GM12878 (cell line): ENCODE measurements around the gene HMOX1. TPM values are rescaled to one million over a fixed set of nuclear protein-coding genes. Genes with fewer than 3 reads are reported as not detected.

Source experiments
- ATAC-seq: fragments of 200-7000 bp; cut with Tn5 transposase; 3 replicates; pipeline ENCODE4 v1.9.1; 2020; ENCODE audit warnings: mild to moderate bottlenecking, moderate library complexity
- BruUV-seq: library from RNA; stranded (reverse); fragments of 400-500 nt; replicated peaks from 2 replicates; lab custom pipeline; 2021; lab: Mats Ljungman, UMichigan
- CTCF ChIA-PET: fragments of 300-600 bp; sonication (Branson Sonifier 250); formaldehyde crosslinking; extraction: SDS; loops from one replicate; lab custom pipeline; 2021; ENCODE audit warnings: inconsistent platforms; lab: Yijun Ruan, JAX
- POLR2A ChIA-PET: fragments of 350-600 bp; formaldehyde crosslinking; extraction: SDS; loops from one replicate; lab custom pipeline; 2021; ENCODE audit warnings: inconsistent platforms; lab: Charles Lee
- RAD21 ChIA-PET: fragments of 300-600 bp; sonication (Branson Sonifier 250); formaldehyde crosslinking; loops from one replicate; lab custom pipeline; 2023; ENCODE audit warnings: antibody characterized with exemption; ENCODE audit not compliant: unreplicated experiment; lab: Charles Lee
- SMC1A ChIA-PET: fragments of 300-600 bp; sonication (Branson Sonifier 250); formaldehyde crosslinking; loops from one replicate; lab custom pipeline; 2023; ENCODE audit not compliant: unreplicated experiment, uncharacterized antibody; lab: Charles Lee
- DNase-seq: peaks from one replicate; pipeline ENCODE4 v3.0.0-alpha.2; 2011; ENCODE audit warnings: low read depth, low spot score
- FAIRE-seq: peaks from 3 replicates; lab custom pipeline; 2011; peaks lifted over from hg19 to GRCh38; lab: Jason Lieb, UNC
- H2AFZ ChIP-seq: 2 replicates; pipeline ENCODE4 v1.6.0; 2011; ENCODE audit warnings: low read depth, low read length, control low read depth; ENCODE audit not compliant: control insufficient read depth
- H3K27ac ChIP-seq: 2 replicates; pipeline ENCODE4 v1.5.1; 2011; ENCODE audit warnings: control low read depth; ENCODE audit not compliant: control insufficient read depth, insufficient read depth
- H3K27me3 ChIP-seq, 2 experiments: replicated peaks in 1 of 2; 2 replicates each; pipeline versions ENCODE4 v1.6.0 to v1.6.1; 2011; ENCODE audit warnings: low read length in 1 of 2; ENCODE audit not compliant: control insufficient read depth in 2 of 2, insufficient read depth in 2 of 2
- H3K36me3 ChIP-seq, 2 experiments: 2 replicates each; pipeline ENCODE4 v1.5.1; 2011; ENCODE audit warnings: low read length in 1 of 2; ENCODE audit not compliant: control insufficient read depth in 2 of 2, insufficient read depth in 2 of 2
- H3K4me1 ChIP-seq: 2 replicates; pipeline ENCODE4 v1.6.1; 2011; ENCODE audit warnings: mild to moderate bottlenecking, low read length, moderate library complexity, mixed read lengths; ENCODE audit not compliant: control insufficient read depth, insufficient read depth
- H3K4me2 ChIP-seq: 2 replicates; pipeline ENCODE4 v1.6.0; 2011; ENCODE audit warnings: control low read depth; ENCODE audit not compliant: control insufficient read depth, insufficient read depth
- H3K4me3 ChIP-seq: fragments of 200-600 bp; sonication (generic); 2 replicates; pipeline ENCODE4 v1.5.1; 2016
- H3K79me2 ChIP-seq: 2 replicates; pipeline ENCODE4 v1.6.0; 2011; ENCODE audit warnings: low read length; ENCODE audit not compliant: control insufficient read depth, insufficient read depth
- H3K9ac ChIP-seq: 2 replicates; pipeline ENCODE4 v1.8.0; 2011; ENCODE audit warnings: low read length, control low read depth, mixed read lengths; ENCODE audit not compliant: control insufficient read depth, insufficient read depth
- H3K9me3 ChIP-seq: replicated peaks from 3 replicates; pipeline ENCODE4 v1.5.1; 2011; ENCODE audit warnings: mild to moderate bottlenecking, low read length; ENCODE audit not compliant: control insufficient read depth, insufficient read depth
- H4K20me1 ChIP-seq: 2 replicates; pipeline ENCODE4 v1.6.0; 2011; ENCODE audit not compliant: control insufficient read depth, insufficient read depth
- ATF2 ChIP-seq: IDR thresholded peaks from 2 replicates; pipeline ENCODE4 v1.6.1; 2012; ENCODE audit warnings: low read length, inconsistent platforms
- ATF7 ChIP-seq: fragments of 450-650 bp; IDR thresholded peaks from 2 replicates; pipeline ENCODE4 v1.6.1; 2016; ENCODE audit warnings: low read depth, mild to moderate bottlenecking
- BCL11A ChIP-seq: IDR thresholded peaks from 2 replicates; pipeline ENCODE4 v1.6.1; 2011; ENCODE audit warnings: low read depth, low read length
- CBX5 ChIP-seq: sonication (generic); IDR thresholded peaks from 2 replicates; pipeline ENCODE4 v1.6.1; 2016; ENCODE audit warnings: low read depth, moderate library complexity, mild to moderate bottlenecking, inconsistent platforms
- CREM ChIP-seq: IDR thresholded peaks from 2 replicates; pipeline ENCODE4 v1.6.1; 2014; ENCODE audit warnings: antibody characterized with exemption, low read depth
- CTCF ChIP-seq, 3 experiments: IDR thresholded peaks in 2 of 3; conservative IDR thresholded peaks in 1 of 3; 2 replicates each; pipeline ENCODE4 v1.5.1; 2011; ENCODE audit warnings: low read depth in 3 of 3, low read length in 3 of 3, mild to moderate bottlenecking in 3 of 3, control low read depth in 2 of 3, moderate library complexity in 2 of 3, inconsistent platforms in 1 of 3, mixed read lengths in 1 of 3; ENCODE audit not compliant: control insufficient read depth in 2 of 3, insufficient read depth in 1 of 3; ENCODE audit errors: extremely low read depth in 1 of 3
- GABPA ChIP-seq: IDR thresholded peaks from 2 replicates; pipeline ENCODE4 v1.6.1; 2014; ENCODE audit warnings: antibody characterized with exemption, low read depth, mild to moderate bottlenecking, inconsistent platforms
- NR2F1 ChIP-seq: fragments of 450-650 bp; conservative IDR thresholded peaks from 2 replicates; pipeline ENCODE4 v1.6.1; 2017; ENCODE audit warnings: mild to moderate bottlenecking
- PKNOX1 ChIP-seq: fragments of 450-650 bp; IDR thresholded peaks from 2 replicates; pipeline ENCODE4 v1.6.1; 2016; ENCODE audit warnings: mild to moderate bottlenecking
- RUNX3 ChIP-seq: IDR thresholded peaks from 2 replicates; pipeline ENCODE4 v1.6.1; 2012; ENCODE audit warnings: low read length, inconsistent platforms
- SREBF2 ChIP-seq: IDR thresholded peaks from 2 replicates; pipeline ENCODE4 v1.6.1; 2012; ENCODE audit warnings: mild to moderate bottlenecking, low read length
- TCF12 ChIP-seq: IDR thresholded peaks from 2 replicates; pipeline ENCODE4 v1.6.1; 2011; ENCODE audit warnings: low read depth, mild to moderate bottlenecking, low read length
- ZBED1 ChIP-seq: IDR thresholded peaks from 2 replicates; pipeline ENCODE4 v1.6.1; 2016; ENCODE audit warnings: borderline replicate concordance
- ZBTB40 ChIP-seq: fragments of 450-650 bp; IDR thresholded peaks from 2 replicates; pipeline ENCODE4 v1.6.1; 2016; ENCODE audit warnings: mild to moderate bottlenecking, moderate library complexity, borderline replicate concordance
- WGBS: methylation state at CpG from one replicate; pipeline ENCODE4 v1.1.6; 2016; ENCODE audit warnings: low lambda C conversion rate; ENCODE audit not compliant: insufficient replicate concordance, insufficient coverage; ENCODE audit errors: missing lambda C conversion rate; 5-methylcytosine and 5-hydroxymethylcytosine counted together
- in situ Hi-C: fragments of 300-500 bp; cut with MboI; formaldehyde crosslinking; loops from 9 replicates; pipeline ENCODE4 v1.14.3; 2018; ENCODE audit warnings: mixed read lengths
- intact Hi-C: fragments of 100-400 bp; cut with micrococcal nuclease; formaldehyde crosslinking; loops from one replicate; pipeline ENCODE4 v1.14.2; 2022; ENCODE audit not compliant: unreplicated experiment
- polyA plus RNA-seq, 11 experiments: library from polyadenylated mRNA; depleted of rRNA in 4 of 11; unstranded in 6 of 11; stranded (reverse) in 5 of 11; fragments of >200 nt; fragmentation: Nextera tagmentation in 4 of 11; fragmentation: Illumina TruSeq in 1 of 11; extraction: Ambion mirVana in 4 of 11; extraction: Trizol in 1 of 11; gene quantifications; 1 replicate in 1 of 11; 2 replicates in 10 of 11; pipeline versions ENCODE4 v1.2.1 to v1.2.3, GENCODE V29; 2011 to 2016; ENCODE audit warnings: inconsistent platforms in 2 of 11, missing spikeins in 2 of 11, low read depth in 1 of 11
- total RNA-seq, 4 experiments: library from RNA; depleted of rRNA in 3 of 4; stranded (reverse); fragments of >200 nt in 3 of 4; fragmentation: Illumina TruSeq in 1 of 4; extraction: Trizol in 1 of 4; gene quantifications; 2 replicates each; pipeline versions ENCODE4 v1.2.1 to v1.2.3, GENCODE V29; 2013 to 2021

Gene HMOX1
- total and polyA plus RNA-seq, 10 of the 15 experiments (the other 5 are each of a cell fraction or from before 2014, with no cell fraction given), result 1.5 to 36.7 (median 18.8) TPM

- no peak for DNase-seq
- ChIA-PET POLR2A (no interaction called here), CTCF (no interaction called here), SMC1A (no interaction called here), RAD21 (no interaction called here)
- Histone ChIP-seq H4K20me1 (no peaks in the 10 kb centered on the region), H3K4me3 (no peak overlapping the region), H3K4me2 (no peak overlapping the region), H3K36me3 (no peaks in the 10 kb centered on the region; a peak in 3 of 4 replicates), H3K27ac (no peak overlapping the region), H3K9ac (no peak overlapping the region), H2AFZ (no peak overlapping the region), H3K9me3 (no peaks in the 10 kb centered on the region), H3K4me1 (peaks cover under 1% of the 10 kb centered on the region; the same call in 1 of the 2 replicates), H3K79me2 (no peaks in the 10 kb centered on the region), H3K27me3 (no peaks in the 10 kb centered on the region)
- no peak for ATAC-seq
- intact Hi-C loops, result no loop called here
- 79% methylated on average over 6 of the region's 6 CpGs for WGBS
- FAIRE-seq, result no peak
- in situ Hi-C loops, result no loop called here
- TF ChIP-seq ZBTB40, result no peak
- no peak for TF ChIP-seq BCL11A
- TF ChIP-seq GABPA, result no peak
- no peak for TF ChIP-seq RUNX3
- no peak for TF ChIP-seq TCF12
- no peak for TF ChIP-seq NR2F1
- no peak for TF ChIP-seq PKNOX1
- no peak for TF ChIP-seq CREM
- no peak for TF ChIP-seq ZBED1
- no peak for TF ChIP-seq ATF7
- no peak for TF ChIP-seq CTCF (IDR thresholded peaks at IDR 0.05 in 2 of 3, conservative IDR thresholded peaks at IDR 0.05 in 1 of 3; ENCODE audit: control insufficient read depth in 2 of 3, extremely low read depth in 1 of 3, insufficient read depth in 1 of 3, low read depth in 3 of 3, low read length in 3 of 3)
- TF ChIP-seq SREBF2, result no peak
- TF ChIP-seq ATF2, result no peak
- TF ChIP-seq CBX5, result no peak
- no TSS peak for BruUV-seq
These were observed 61.6 kb downstream of the HMOX1 start for GRCh38 chr22:35442471-35442870.
